Fibroblast of skin of right quadriceps (primary cell): Measurements from ENCODE around the gene ADA.

ENCODE experiments used
- DNase-seq: peaks from one replicate; pipeline ENCODE4 v3.0.0-alpha.2; 2013

The ADA gene

DNA sequence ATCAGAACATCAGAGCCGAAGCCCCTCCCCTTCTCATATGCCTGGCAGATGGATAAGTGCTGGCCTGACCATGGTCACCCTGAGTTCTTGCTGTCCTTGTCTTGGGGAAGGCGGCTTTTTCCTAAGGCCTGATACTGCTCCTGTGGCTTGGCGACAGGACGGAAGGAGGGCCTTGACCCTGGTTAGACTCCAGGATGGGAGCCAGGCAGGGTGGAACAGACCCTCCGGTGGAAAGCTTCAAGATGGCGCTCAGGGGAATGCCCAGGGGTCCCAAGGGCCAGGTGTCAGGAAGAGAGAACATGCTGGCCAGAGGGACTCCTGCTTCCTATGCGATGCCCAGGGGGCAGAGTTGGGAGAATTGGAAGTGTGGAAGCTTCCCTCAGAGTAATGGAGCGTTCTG lies 29.6 kb downstream of the ADA start:
- DNase-seq = no peak

DNA sequence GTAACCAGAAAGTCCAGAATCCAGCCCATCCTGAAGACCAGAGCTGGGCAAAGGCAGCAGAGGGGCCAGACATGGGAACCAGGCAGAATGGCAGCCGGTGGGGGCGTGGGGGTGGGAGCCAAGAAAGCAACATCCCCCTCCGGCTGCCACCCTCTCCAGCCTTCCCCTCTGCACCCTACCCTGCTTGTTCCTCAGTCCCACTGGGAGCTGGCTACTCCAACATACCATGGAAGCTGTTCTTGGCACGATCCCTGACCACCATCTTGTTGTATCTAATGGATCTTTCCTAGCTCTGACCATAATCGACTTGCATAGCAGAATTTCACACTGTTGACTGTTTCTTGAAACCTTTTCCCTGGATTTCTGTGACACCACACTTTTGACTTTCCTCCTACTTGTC lies 30.2 kb downstream of the ADA start:
- no peak for DNase-seq

DNA sequence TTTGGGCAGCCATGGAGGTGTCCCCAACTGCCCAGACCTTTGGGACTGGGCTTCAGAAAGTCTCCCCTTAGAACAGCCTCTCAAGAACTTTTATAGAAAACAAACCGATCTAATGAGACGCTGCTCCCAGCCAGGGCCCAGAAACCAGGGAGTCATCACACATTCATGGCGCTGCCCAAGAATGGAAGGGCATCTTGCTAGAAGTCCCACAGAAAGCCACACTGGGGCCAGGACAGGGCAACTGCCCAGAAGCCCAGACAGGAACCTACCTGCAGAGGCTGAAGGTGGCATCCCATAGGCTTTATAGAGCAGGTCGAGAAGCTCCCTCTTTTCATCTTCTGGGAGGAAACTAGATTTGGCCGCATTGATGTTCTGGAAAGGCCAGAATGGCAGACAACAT lies 31.5 kb downstream of the ADA start:
- DNase-seq = no peak

DNA sequence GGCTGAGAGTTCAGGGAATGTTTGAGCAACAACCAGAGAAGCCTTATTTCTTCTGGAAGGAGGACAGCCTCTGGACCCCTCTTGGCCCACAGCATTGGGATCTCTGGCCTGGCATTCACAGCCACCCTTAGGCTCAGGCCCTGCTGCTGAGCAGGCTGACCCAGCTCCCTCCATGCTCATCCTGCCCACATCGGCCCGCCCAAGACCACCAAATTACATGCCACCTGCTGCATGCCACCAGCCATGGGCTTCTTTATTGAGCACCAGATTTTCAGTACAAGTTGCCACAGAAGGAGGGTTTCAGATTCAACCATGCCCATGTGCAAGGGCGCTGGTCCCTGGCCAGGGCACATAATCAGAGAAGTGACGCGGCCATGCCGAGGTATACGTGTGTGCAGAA lies 32.2 kb downstream of the ADA start:
- DNase-seq = no peak

GRCh38 chr20:44618318-44618731 lies 33.2 kb downstream of the ADA start:
- DNase-seq = no peak

GRCh38 chr20:44616604-44616964 lies 34.9 kb downstream of the ADA start:
- no peak for DNase-seq

DNA sequence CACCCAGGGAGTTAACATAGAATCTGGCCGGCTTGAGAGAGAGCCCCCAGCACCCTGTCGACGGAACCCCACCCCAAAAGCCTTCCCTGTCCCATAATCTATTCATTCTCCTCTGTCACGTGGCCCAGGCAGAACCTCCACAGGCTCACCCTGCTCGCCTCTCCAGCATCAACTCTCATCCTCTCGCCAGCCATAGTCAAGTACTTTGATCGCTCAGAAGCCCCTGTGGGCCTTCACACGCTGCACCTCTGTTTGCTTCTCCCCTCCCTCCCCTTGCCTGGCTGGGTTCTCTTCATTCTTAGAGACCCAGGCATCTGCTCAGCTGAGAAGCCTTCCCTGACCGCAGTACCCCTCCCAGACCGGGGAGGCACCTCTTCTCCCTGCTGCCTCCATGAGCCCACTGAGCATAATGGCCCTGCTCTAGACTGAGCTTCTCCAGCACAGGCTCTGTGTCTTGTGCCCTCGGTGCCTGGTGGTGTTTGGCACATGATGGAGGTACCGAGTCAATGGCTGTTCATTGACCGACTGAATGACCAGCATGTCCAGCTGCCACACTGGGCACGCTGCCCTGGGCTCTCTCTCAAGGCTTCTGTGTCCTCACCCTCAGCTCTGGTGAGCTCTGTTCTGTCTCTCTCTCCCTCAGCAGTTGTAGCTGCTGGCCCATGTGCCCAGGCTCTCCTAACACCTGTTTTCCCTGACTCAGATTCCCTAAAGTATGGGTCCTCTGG lies 35.5 kb downstream of the ADA start:
- no peak for DNase-seq

GRCh38 chr20:44615169-44615791 lies 36.2 kb downstream of the ADA start:
- no peak for DNase-seq

- DNase-seq = no peak
Observed at GRCh38 chr20:44614525-44614924, 37.0 kb downstream of the ADA start.

DNA sequence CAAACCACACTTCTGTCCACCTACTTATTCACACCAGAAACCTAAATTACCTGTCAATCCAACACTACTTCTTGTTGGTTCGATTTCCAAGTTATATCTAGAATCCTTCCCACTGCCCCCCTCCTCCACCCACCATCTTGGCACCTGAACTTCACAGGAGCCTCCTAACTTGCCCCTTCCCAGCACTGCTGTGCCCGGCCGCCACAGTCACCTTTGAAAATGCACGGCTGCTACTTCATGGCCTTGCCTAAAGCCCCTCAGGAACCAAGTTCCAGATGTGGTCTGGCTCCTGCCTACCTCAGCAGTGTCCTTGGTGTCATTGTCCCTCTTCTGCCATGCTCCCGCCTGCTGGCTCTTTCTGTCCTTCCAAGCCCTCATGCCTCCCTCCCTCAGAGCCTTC lies 37.9 kb downstream of the ADA start:
- no peak for DNase-seq

- DNase-seq = no peak
Observed at GRCh38 chr20:44610313-44610962, 41.1 kb downstream of the ADA start.

- peak; percentile 81 for DNase-seq
Observed at GRCh38 chr20:44609516-44610312, 41.8 kb downstream of the ADA start.

- no peak for DNase-seq
Observed at GRCh38 chr20:44609006-44609515, 42.4 kb downstream of the ADA start.

DNA sequence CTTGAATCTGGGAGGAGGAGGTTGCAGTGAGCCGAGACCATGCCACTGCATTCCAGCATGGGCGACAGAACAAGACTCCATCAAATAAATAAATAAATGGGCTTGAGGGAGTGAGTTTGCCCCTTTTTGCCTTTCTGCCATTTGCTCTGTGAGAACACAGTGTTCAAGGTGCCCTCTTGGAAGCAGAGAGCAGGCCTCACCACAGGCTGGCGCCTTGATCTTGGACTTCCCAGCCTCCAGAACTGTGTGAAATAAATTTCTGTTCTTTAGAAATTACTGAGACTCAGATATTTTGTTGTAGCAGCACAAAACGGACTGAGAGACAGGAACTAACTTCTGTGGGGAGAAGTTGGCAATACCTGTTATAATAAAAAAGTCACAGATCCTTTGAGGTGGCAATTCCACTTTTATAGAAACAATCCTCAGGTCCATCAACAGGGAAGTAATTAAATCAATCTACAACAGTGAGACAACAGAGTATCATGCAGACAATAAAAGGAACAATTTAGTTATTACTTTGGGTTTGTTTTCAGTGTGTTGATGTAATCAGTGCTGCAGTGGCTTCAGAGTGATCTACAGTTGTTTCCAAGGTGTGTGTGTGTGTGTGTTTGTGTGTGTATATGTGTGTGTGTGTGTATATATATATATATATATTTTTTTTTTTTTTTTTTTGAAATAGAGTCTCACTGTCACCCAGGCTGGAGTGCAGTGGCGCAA lies 44.6 kb downstream of the ADA start:
- DNase-seq = no peak

GRCh38 chr20:44603327-44603726 lies 48.2 kb downstream of the ADA start:
- DNase-seq = no peak

DNA sequence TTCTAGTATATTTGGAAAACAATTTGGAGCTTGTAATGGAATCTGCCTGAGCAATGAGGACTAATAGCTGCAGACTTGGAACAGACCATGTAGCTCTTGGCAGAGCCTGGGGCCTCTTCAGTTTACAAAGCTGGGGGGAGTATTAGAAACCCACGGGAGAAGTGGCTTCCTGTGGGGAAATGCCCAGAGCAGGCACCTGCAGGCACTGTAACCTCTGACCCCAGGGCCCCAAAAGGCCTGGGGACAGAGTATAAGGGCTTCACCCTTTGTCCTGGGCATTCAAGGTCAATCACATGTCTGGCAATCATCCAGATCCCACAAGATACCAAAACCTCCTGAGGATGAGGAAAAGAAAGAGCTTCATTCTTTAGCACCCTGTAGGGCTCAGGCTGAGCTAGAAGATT lies 49.7 kb downstream of the ADA start:
- peak; percentile 55 for DNase-seq

- DNase-seq = no peak
Observed at GRCh38 chr20:44601236-44601671, 50.2 kb downstream of the ADA start.

DNA sequence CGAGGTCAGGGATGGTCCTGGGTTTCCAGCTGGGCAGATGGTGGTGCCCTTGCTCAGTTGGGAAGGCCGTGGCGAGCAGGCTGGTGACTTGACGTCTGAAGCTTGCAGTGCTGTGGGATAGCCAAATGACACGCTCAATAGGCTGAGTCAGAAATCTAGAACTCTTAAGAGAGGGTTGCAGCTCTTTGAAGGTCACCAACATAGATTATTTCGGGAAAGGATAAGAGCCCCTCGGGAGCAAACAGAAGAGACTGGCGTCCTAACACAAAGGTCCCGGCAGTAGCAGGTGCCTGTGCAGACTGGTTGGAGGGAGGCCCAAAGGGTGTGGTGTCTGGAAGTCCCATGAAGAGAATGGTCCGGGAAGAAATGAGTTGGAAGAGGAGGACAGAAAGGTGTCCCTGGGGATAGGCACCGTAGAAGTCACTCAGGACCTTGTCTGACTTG lies 50.7 kb downstream of the ADA start:
- no peak for DNase-seq

GRCh38 chr20:44600301-44600700 lies 51.2 kb downstream of the ADA start:
- DNase-seq = no peak

GRCh38 chr20:44599715-44600114 lies 51.8 kb downstream of the ADA start:
- no peak for DNase-seq

GRCh38 chr20:44598423-44599305 lies 52.8 kb downstream of the ADA start:
- no peak for DNase-seq
